SK-N-SH (cell line): Measurements from ENCODE around the gene EEIG1. TPM values are rescaled to one million over a fixed set of nuclear protein-coding genes. Genes with fewer than 3 reads are reported as not detected.

ENCODE experiments used
- CTCF ChIA-PET: fragments of 300-600, 350-600 bp; formaldehyde crosslinking; extraction: SDS; loops from one replicate; lab custom pipeline; 2021; lab: Yijun Ruan, JAX
- POLR2A ChIA-PET: fragments of 350-600 bp; sonication (Branson Sonifier 250); formaldehyde crosslinking; extraction: SDS; loops from one replicate; lab custom pipeline; 2020; ENCODE audit warnings: antibody characterized with exemption, inconsistent platforms; lab: Yijun Ruan, JAX
- DNase-seq: peaks from one replicate; pipeline ENCODE4 v3.0.0; 2012
- H2AFZ ChIP-seq: fragments of 200-600 bp; sonication (generic); 2 replicates; pipeline ENCODE4 v1.8.1; 2016; ENCODE audit warnings: antibody characterized with exemption, mild to moderate bottlenecking, low read depth
- H3F3A ChIP-seq: fragments of 200-600 bp; sonication (generic); replicated peaks from 2 replicates; pipeline ENCODE3; 2016; ENCODE audit warnings: antibody characterized with exemption, mild to moderate bottlenecking; ENCODE audit not compliant: insufficient read depth
- H3K27ac ChIP-seq, 2 experiments: fragments of 200-500 bp in 1 of 2; fragments of 200-600 bp in 1 of 2; sonication (Bioruptor generic) in 1 of 2; sonication (generic), shearing (Covaris generic) in 1 of 2; 2 replicates each; pipeline versions ENCODE4 v1.5.1 to v1.6.1; 2014 to 2016; ENCODE audit warnings: low read depth in 2 of 2, inconsistent platforms in 1 of 2, low read length in 1 of 2, mild to moderate bottlenecking in 1 of 2, mixed read lengths in 1 of 2
- H3K27me3 ChIP-seq: fragments of 200-600 bp; sonication (generic), shearing (Covaris generic); 2 replicates; pipeline ENCODE4 v1.6.1; 2016; ENCODE audit warnings: mixed run types; ENCODE audit not compliant: insufficient read depth
- H3K36me3 ChIP-seq, 2 experiments: fragments of 200-500 bp in 1 of 2; fragments of 200-600 bp in 1 of 2; sonication (Bioruptor generic) in 1 of 2; sonication (generic) in 1 of 2; replicated peaks in 1 of 2; 2 replicates each; pipeline versions ENCODE3 to v1.5.1; 2014 to 2016; ENCODE audit warnings: low read length in 1 of 2, mild to moderate bottlenecking in 1 of 2; ENCODE audit not compliant: insufficient read depth in 2 of 2, control insufficient read depth in 1 of 2
- H3K4me1 ChIP-seq, 2 experiments: fragments of 200-500 bp in 1 of 2; fragments of 200-600 bp in 1 of 2; sonication (Bioruptor generic) in 1 of 2; sonication (generic), shearing (Covaris generic) in 1 of 2; 2 replicates each; pipeline versions ENCODE4 v1.5.1 to v1.6.1; 2014 to 2016; ENCODE audit warnings: low read depth in 1 of 2, low read length in 1 of 2, mixed run types in 1 of 2; ENCODE audit not compliant: insufficient read depth in 2 of 2, control insufficient read depth in 1 of 2
- H3K4me2 ChIP-seq: fragments of 200-600 bp; sonication (generic), shearing (Covaris generic); 2 replicates; pipeline ENCODE4 v1.6.1; 2017; ENCODE audit warnings: mixed run types
- H3K4me3 ChIP-seq, 2 experiments: fragments of 200-500 bp in 1 of 2; fragments of 200-600 bp in 1 of 2; sonication (Bioruptor generic) in 1 of 2; sonication (generic), shearing (Covaris generic) in 1 of 2; 2 replicates each; pipeline versions ENCODE4 v1.5.1 to v1.8.1; 2014 to 2016; ENCODE audit warnings: low read depth in 2 of 2, inconsistent platforms in 1 of 2, low read length in 1 of 2, mild to moderate bottlenecking in 1 of 2, mixed read lengths in 1 of 2, moderate library complexity in 1 of 2
- H3K79me2 ChIP-seq: fragments of 200-600 bp; sonication (generic); 2 replicates; pipeline ENCODE4 v1.8.1; 2017; ENCODE audit warnings: mild to moderate bottlenecking; ENCODE audit not compliant: insufficient read depth
- H3K9ac ChIP-seq: fragments of 200-600 bp; sonication (generic); 2 replicates; pipeline ENCODE4 v1.6.1; 2017; ENCODE audit warnings: mixed run types
- H3K9me2 ChIP-seq: fragments of 200-600 bp; sonication (generic); 2 replicates; pipeline ENCODE4 v1.6.1; 2017; ENCODE audit warnings: mixed run types
- H3K9me3 ChIP-seq: fragments of 200-600 bp; sonication (generic); 2 replicates; pipeline ENCODE4 v1.6.1; 2017; ENCODE audit warnings: mixed run types, mild to moderate bottlenecking, moderate library complexity
- H4K20me1 ChIP-seq: fragments of 200-600 bp; sonication (generic); 2 replicates; pipeline ENCODE4 v1.6.1; 2017; ENCODE audit warnings: mild to moderate bottlenecking, mixed run types; ENCODE audit not compliant: insufficient read depth
- CHD2 ChIP-seq: fragments of 150-350 bp; IDR thresholded peaks from 2 replicates; pipeline ENCODE4 v1.6.1; 2018; ENCODE audit warnings: low read length; ENCODE audit not compliant: partially characterized antibody
- CTCF ChIP-seq: fragments of 200-600 bp; sonication (generic); IDR thresholded peaks from 2 replicates; pipeline ENCODE4 v1.6.1; 2017; ENCODE audit warnings: antibody characterized with exemption, mild to moderate bottlenecking, moderate library complexity
- ELF1 ChIP-seq: IDR thresholded peaks from 2 replicates; pipeline ENCODE4 v1.4.0; 2012
- EP300 ChIP-seq, 2 experiments: IDR thresholded peaks; 2 replicates each; pipeline versions ENCODE4 v1.4.0 to v1.6.1; 2012; ENCODE audit warnings: borderline replicate concordance in 1 of 2, low read depth in 1 of 2, low read length in 1 of 2
- EZH2phosphoT487 ChIP-seq: fragments of 200-600 bp; sonication (generic); IDR thresholded peaks from 2 replicates; pipeline ENCODE4 v1.6.1; 2017; ENCODE audit warnings: low read depth, mixed run types, mild to moderate bottlenecking, antibody characterized with exemption, moderate library complexity, borderline replicate concordance
- IRF3 ChIP-seq: fragments of 150-350 bp; IDR thresholded peaks from 2 replicates; pipeline ENCODE4 v1.6.1; 2016; ENCODE audit warnings: mild to moderate bottlenecking, low read depth, low read length
- JUND ChIP-seq: IDR thresholded peaks from 2 replicates; pipeline ENCODE4 v1.4.0; 2012
- MEF2A ChIP-seq: IDR thresholded peaks from 2 replicates; pipeline ENCODE4 v1.4.0; 2012; ENCODE audit warnings: low read depth, borderline replicate concordance
- MXI1 ChIP-seq: IDR thresholded peaks from 2 replicates; pipeline ENCODE4 v1.6.1; 2012; ENCODE audit warnings: mild to moderate bottlenecking, low read depth, low read length, improper control_type of control experiment
- PBX3 ChIP-seq: IDR thresholded peaks from 2 replicates; pipeline ENCODE4; 2012
- POLR2AphosphoS5 ChIP-seq: IDR thresholded peaks from 2 replicates; pipeline ENCODE4 v1.6.1; 2012; ENCODE audit warnings: low read depth, low read length
- RCOR1 ChIP-seq: fragments of 150-350 bp; IDR thresholded peaks from 2 replicates; pipeline ENCODE4 v1.6.1; 2017; ENCODE audit warnings: antibody characterized with exemption, low read length
- SIN3A ChIP-seq: IDR thresholded peaks from 2 replicates; pipeline ENCODE4 v1.6.1; 2012; ENCODE audit warnings: low read depth, mild to moderate bottlenecking, low read length, moderate library complexity, borderline replicate concordance
- SMC3 ChIP-seq: IDR thresholded peaks from 2 replicates; pipeline ENCODE4 v1.6.1; 2012; ENCODE audit warnings: low read depth, low read length, improper control_type of control experiment
- TAF1 ChIP-seq: IDR thresholded peaks from 2 replicates; pipeline ENCODE4 v1.6.1; 2012; ENCODE audit warnings: low read depth, mild to moderate bottlenecking, low read length, moderate library complexity, borderline replicate concordance
- TCF12 ChIP-seq: IDR thresholded peaks from 2 replicates; pipeline ENCODE4 v1.4.0; 2012
- USF2 ChIP-seq: fragments of 150-350 bp; IDR thresholded peaks from 2 replicates; pipeline ENCODE4 v1.6.1; 2017; ENCODE audit warnings: antibody characterized with exemption, low read length, low read depth, borderline replicate concordance
- YY1 ChIP-seq: IDR thresholded peaks from 2 replicates; pipeline ENCODE4 v1.4.0; 2012; ENCODE audit warnings: low read depth, mild to moderate bottlenecking
- ZBTB33 ChIP-seq: IDR thresholded peaks from 2 replicates; pipeline ENCODE4 v1.4.0; 2012; ENCODE audit warnings: low read depth, borderline replicate concordance
- WGBS: methylation state at CpG from one replicate; pipeline ENCODE4 v1.1.6; 2017; ENCODE audit warnings: low lambda C conversion rate; 5-methylcytosine and 5-hydroxymethylcytosine counted together
- polyA plus RNA-seq, 3 experiments: library from polyadenylated mRNA; depleted of rRNA; stranded (reverse); fragments of >200 nt; gene quantifications; 2 replicates each; pipeline ENCODE4 v1.2.3, GENCODE V29; 2012
- TF ChIP-seq, protein P1 (sequence below): IDR thresholded peaks from 2 replicates; pipeline ENCODE4 v1.4.0; 2012; ENCODE audit warnings: low read depth

Gene EEIG1
- polyA plus RNA-seq, 1 of the 3 experiments (the other 2 are of a cell fraction): 26.2 TPM

DNA sequence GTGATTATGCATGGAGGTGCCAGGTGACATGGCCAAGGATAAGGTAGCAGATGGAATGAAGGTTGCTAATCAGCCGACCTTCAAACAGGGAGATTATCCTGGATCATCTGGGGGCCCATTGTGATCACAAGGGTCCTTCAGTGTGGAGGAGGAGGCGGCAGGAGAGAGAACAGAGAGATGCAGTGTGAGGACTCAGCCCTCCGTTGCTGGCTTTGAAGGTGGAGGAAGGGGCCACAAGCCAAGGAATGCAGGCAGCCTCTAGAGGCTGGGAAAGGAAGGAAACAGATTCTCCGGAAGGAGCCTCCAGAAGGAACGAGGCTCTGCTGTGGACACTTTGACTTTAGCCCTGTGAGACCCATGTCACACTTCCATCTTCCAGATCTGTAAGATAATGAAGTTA lies 27.4 kb upstream of the EEIG1 start:
- ChIA-PET CTCF (interaction anchor here (1.8 kb wide), 1 partner anchor 65 kb away, joined by 11 read pairs; no protein-coding TSS in a partner anchor), POLR2A (no interaction called here)
- H3K36me3 ChIP-seq: no peaks in the 10 kb centered on the region
- H3K9me3 ChIP-seq: no peaks in the 10 kb centered on the region
- H4K20me1 ChIP-seq: no peaks in the 10 kb centered on the region
- no peak for DNase-seq
- no peaks in the 10 kb centered on the region for H3K27me3 ChIP-seq
- H3K9me2 ChIP-seq: no peaks in the 10 kb centered on the region
- 96% methylated on average over 5 of the region's 5 CpGs for WGBS
- TF ChIP-seq SIN3A: no peak
- TF ChIP-seq SMC3: no peak
- TF ChIP-seq YY1: no peak
- no peak for TF ChIP-seq ELF1
- TF ChIP-seq CTCF: no peak
- TF ChIP-seq TAF1: no peak
- no peaks in the 10 kb centered on the region for H3K79me2 ChIP-seq
- no peak overlapping the region for H3K9ac ChIP-seq
- H3K4me1 ChIP-seq: peaks cover 9 to 20% of the 10 kb centered on the region in 2 experiments; a peak in 3 of 4 replicates
- H2AFZ ChIP-seq: no peak overlapping the region
- no peak overlapping the region; a peak in 1 of 4 replicates for H3K27ac ChIP-seq
- peaks cover 10% of the 10 kb centered on the region for H3F3A ChIP-seq
- H3K4me3 ChIP-seq: no peak overlapping the region
- H3K4me2 ChIP-seq: no peak overlapping the region

DNA sequence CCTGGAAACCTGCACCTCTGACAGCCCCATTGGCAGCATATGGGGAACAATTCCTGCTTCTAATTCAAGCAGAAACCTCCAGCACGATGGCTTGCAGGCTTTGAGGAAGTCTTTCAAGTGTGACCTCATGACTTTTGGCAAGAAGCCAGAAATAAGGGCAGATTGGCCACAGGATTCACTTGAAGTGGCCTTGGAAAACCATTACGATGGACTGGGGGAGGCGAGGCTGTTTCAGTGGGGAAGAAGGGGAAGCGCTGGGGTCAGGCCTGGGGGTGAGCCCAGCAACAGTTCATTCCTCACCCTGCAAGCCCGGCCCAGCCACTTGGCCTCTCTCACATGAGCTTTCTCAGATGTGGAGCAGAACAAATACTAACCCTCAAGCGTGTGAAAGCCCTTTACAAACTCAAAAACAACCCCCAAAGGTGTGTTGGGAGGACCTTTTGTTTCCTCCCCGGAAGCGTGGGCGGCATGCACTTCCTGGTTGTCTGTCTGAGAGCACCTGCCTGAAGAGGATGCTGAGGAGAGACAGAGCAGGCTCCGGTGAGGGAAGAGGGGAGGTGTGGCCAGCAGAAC lies 26.9 kb upstream of the EEIG1 start:
- no peak overlapping the region for H3K4me3 ChIP-seq
- H3K27me3 ChIP-seq: no peaks in the 10 kb centered on the region
- no peaks in the 10 kb centered on the region for H3K36me3 ChIP-seq
- no peak overlapping the region for H3K9ac ChIP-seq
- peak overlapping the region; percentile 27 to 41; a peak in 3 of 4 replicates for H3K27ac ChIP-seq
- POLR2A ChIA-PET: no interaction called here
- H3K9me3 ChIP-seq: no peaks in the 10 kb centered on the region
- CTCF ChIA-PET: interaction anchor here (0.8 to 1.8 kb wide), 2 partner anchors 28 to 64 kb away, joined by 3 to 11 read pairs; no protein-coding TSS in a partner anchor
- peaks cover 9 to 23% of the 10 kb centered on the region in 2 experiments; a peak in 3 of 4 replicates for H3K4me1 ChIP-seq
- no peaks in the 10 kb centered on the region for H3K9me2 ChIP-seq
- H3K79me2 ChIP-seq: no peaks in the 10 kb centered on the region
- DNase-seq: peak; percentile 30
- 72% methylated on average over 9 of the region's 10 CpGs for WGBS
- no peak overlapping the region for H2AFZ ChIP-seq
- H3F3A ChIP-seq: peaks cover 10% of the 10 kb centered on the region
- no peaks in the 10 kb centered on the region for H4K20me1 ChIP-seq
- peak overlapping the region; percentile 34; the same call in 1 of the 2 replicates for H3K4me2 ChIP-seq
- no peak for TF ChIP-seq MXI1
- no peak for TF ChIP-seq CHD2
- no peak for TF ChIP-seq RCOR1
- no peak for TF ChIP-seq EZH2phosphoT487
- TF ChIP-seq TCF12: peak; percentile 64; the same call in 1 of the 2 replicates
- TF ChIP-seq PBX3: 0 out of 2 replicates have a peak, but pooled peaks have one; percentile 22
- no peak for TF ChIP-seq SIN3A
- no peak for TF ChIP-seq SMC3
- no peak for TF ChIP-seq MEF2A
- no peak for TF ChIP-seq JUND
- TF ChIP-seq IRF3: no peak
- no peak for TF ChIP-seq USF2
- no peak for TF ChIP-seq ZBTB33
- no peak for TF ChIP-seq POLR2AphosphoS5
- TF ChIP-seq EP300 (IDR thresholded peaks at IDR 0.05; ENCODE audit: borderline replicate concordance in 1 of 2, low read depth in 1 of 2, low read length in 1 of 2): no peak
- TF ChIP-seq, protein P1, sequence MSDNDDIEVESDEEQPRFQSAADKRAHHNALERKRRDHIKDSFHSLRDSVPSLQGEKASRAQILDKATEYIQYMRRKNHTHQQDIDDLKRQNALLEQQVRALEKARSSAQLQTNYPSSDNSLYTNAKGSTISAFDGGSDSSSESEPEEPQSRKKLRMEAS: peak; percentile 63
